ENCODE data around the gene FAM50B. TPM values are rescaled to one million over a fixed set of nuclear protein-coding genes. Genes with fewer than 3 reads are reported as not detected.

Gene FAM50B
- polyA plus RNA-seq, 1 donor from 2014 or later: 0.79 TPM

GRCh38 chr6:3800850-3801591, 48.2 kb upstream of the FAM50B start:
- H3K9me3 ChIP-seq (ENCODE audit: low read length): no peaks in the 10 kb centered on the region
- no peaks in the 10 kb centered on the region for H3K27me3 ChIP-seq (ENCODE audit: insufficient read depth, low read depth, low read length)
- H3K36me3 ChIP-seq (ENCODE audit: insufficient read depth, low read length): no peaks in the 10 kb centered on the region
- no peak overlapping the region for H3K4me3 ChIP-seq (ENCODE audit: low read length)
- no peak for TF ChIP-seq RAD21 (conservative IDR thresholded peaks at IDR 0.05)
- TF ChIP-seq SMC3 (conservative IDR thresholded peaks at IDR 0.05; ENCODE audit: poor library complexity): no peak
- no peak for TF ChIP-seq POLR2AphosphoS5 (IDR thresholded peaks at IDR 0.05)
- no peak for TF ChIP-seq CTCF (IDR thresholded peaks at IDR 0.05; ENCODE audit: poor library complexity, severe bottlenecking)
- TF ChIP-seq REST (IDR thresholded peaks at IDR 0.05; ENCODE audit: borderline replicate concordance): no peak
- no peak for TF ChIP-seq TAF1 (IDR thresholded peaks at IDR 0.05; ENCODE audit: low read depth)
- no peak for TF ChIP-seq MXI1 (conservative IDR thresholded peaks at IDR 0.05; ENCODE audit: poor library complexity, severe bottlenecking)
- H3K27ac ChIP-seq (ENCODE audit: low read length): no peak overlapping the region
- H3K4me2 ChIP-seq (ENCODE audit: low read length): no peak overlapping the region
- no peaks in the 10 kb centered on the region for H3K79me2 ChIP-seq (replicated peaks; ENCODE audit: insufficient read depth, low read length)
- no peaks in the 10 kb centered on the region for H4K20me1 ChIP-seq (ENCODE audit: insufficient read depth)
- H3K9ac ChIP-seq (ENCODE audit: low read length): no peak overlapping the region
- H3K9me2 ChIP-seq (ENCODE audit: insufficient read depth, low read length): no peaks in the 10 kb centered on the region
- no peak overlapping the region for H2AFZ ChIP-seq (ENCODE audit: low read depth, low read length)
- H3F3A ChIP-seq (ENCODE audit: insufficient read depth, low read length, poor library complexity, severe bottlenecking): no peaks in the 10 kb centered on the region

- no peak overlapping the region for H3K9ac ChIP-seq (ENCODE audit: low read length)
- H3K79me2 ChIP-seq (replicated peaks; ENCODE audit: insufficient read depth, low read length): no peaks in the 10 kb centered on the region
- no peaks in the 10 kb centered on the region for H3K36me3 ChIP-seq (ENCODE audit: insufficient read depth, low read length)
These were observed 47.2 kb upstream of the FAM50B start for GRCh38 chr6:3801960-3802359.

More at GRCh38 chr6:3801960-3802359, 47.2 kb upstream of the FAM50B start:
- TF ChIP-seq RAD21 (conservative IDR thresholded peaks at IDR 0.05) (no peak), SMC3 (conservative IDR thresholded peaks at IDR 0.05; ENCODE audit: poor library complexity) (no peak), POLR2AphosphoS5 (IDR thresholded peaks at IDR 0.05) (no peak), EP300 (conservative IDR thresholded peaks at IDR 0.05; ENCODE audit: poor library complexity, severe bottlenecking) (no peak), MXI1 (conservative IDR thresholded peaks at IDR 0.05; ENCODE audit: poor library complexity, severe bottlenecking) (no peak), REST (IDR thresholded peaks at IDR 0.05; ENCODE audit: borderline replicate concordance) (no peak), EZH2 (IDR thresholded peaks at IDR 0.05; ENCODE audit: borderline replicate concordance, insufficient read depth, low read length, poor library complexity, severe bottlenecking) (no peak), CTCF (IDR thresholded peaks at IDR 0.05; ENCODE audit: poor library complexity, severe bottlenecking) (no peak), TAF1 (IDR thresholded peaks at IDR 0.05; ENCODE audit: low read depth) (no peak)
- Histone ChIP-seq H3K27me3 (ENCODE audit: insufficient read depth, low read depth, low read length) (no peaks in the 10 kb centered on the region), H3K4me3 (ENCODE audit: low read length) (no peak overlapping the region), H4K20me1 (ENCODE audit: insufficient read depth) (no peaks in the 10 kb centered on the region), H3K9me3 (ENCODE audit: low read length) (no peaks in the 10 kb centered on the region), H2AFZ (ENCODE audit: low read depth, low read length) (no peak overlapping the region), H3F3A (ENCODE audit: insufficient read depth, low read length, poor library complexity, severe bottlenecking) (no peaks in the 10 kb centered on the region), H3K9me2 (ENCODE audit: insufficient read depth, low read length) (no peaks in the 10 kb centered on the region), H3K27ac (ENCODE audit: low read length) (no peak overlapping the region), H3K4me2 (ENCODE audit: low read length) (no peak overlapping the region)
